Heart right ventricle (tissue), 16 donors: Measurements from ENCODE around the gene ALG12. TPM values are rescaled to one million over a fixed set of nuclear protein-coding genes. Genes with fewer than 3 reads are reported as not detected.

Experiments used
- ATAC-seq, 8 donors: fragments of 200-7000 bp; cut with Tn5 transposase; one replicate each; pipeline ENCODE4 v1.9.1; 2020; ENCODE audit warnings: mild to moderate bottlenecking in 8 of 8, moderate library complexity in 8 of 8, moderate number of reproducible peaks in 1 of 8
- DNase-seq, 2 donors: peaks; one replicate each; pipeline ENCODE4 v3.0.0-alpha.2; 2020
- H3K27ac ChIP-seq, 10 donors: fragments of 200-600 bp; sonication (generic) in 2 of 10; one replicate each; pipeline versions ENCODE4 v1.5.0 to v1.8.0; 2020 to 2022; ENCODE audit warnings: mild to moderate bottlenecking in 3 of 10
- H3K27me3 ChIP-seq, 7 donors: fragments of 200-600 bp; one replicate each; pipeline ENCODE4 v1.8.0; 2021 to 2022; ENCODE audit warnings: mild to moderate bottlenecking in 2 of 7
- H3K36me3 ChIP-seq, 9 donors: fragments of 200-600 bp; sonication (generic) in 1 of 9; one replicate each; pipeline versions ENCODE4 v1.5.0 to v1.8.0; 2020 to 2022; ENCODE audit warnings: mild to moderate bottlenecking in 2 of 9
- H3K4me1 ChIP-seq, 9 donors: fragments of 200-600 bp; sonication (generic) in 1 of 9; one replicate each; pipeline versions ENCODE4 v1.5.0 to v1.8.0; 2020 to 2022; ENCODE audit warnings: mild to moderate bottlenecking in 4 of 9
- H3K4me3 ChIP-seq, 10 donors: fragments of 200-600 bp; sonication (generic) in 2 of 10; one replicate each; pipeline versions ENCODE4 v1.5.0 to v1.8.0; 2020 to 2022; ENCODE audit warnings: mild to moderate bottlenecking in 7 of 10, moderate library complexity in 2 of 10
- H3K9me3 ChIP-seq, 11 donors: fragments of 200-600 bp in 10 of 11; sonication (generic) in 2 of 11; one replicate each; pipeline versions ENCODE4 v1.5.0 to v1.8.0; 2013 to 2022; ENCODE audit warnings: mild to moderate bottlenecking in 2 of 11, control low read depth in 1 of 11, moderate library complexity in 1 of 11
- WGBS, 2 donors: extraction: QIAGEN DNeasy Blood & Tissue Kit; methylation state at CpG; one replicate each; pipeline ENCODE4 v1.1.7; 2013; ENCODE audit warnings: inconsistent platforms in 1 of 2; 5-methylcytosine and 5-hydroxymethylcytosine counted together
- intact Hi-C, 10 donors: fragments of 100-400 bp; cut with DNase I; formaldehyde crosslinking; loops; one replicate each; pipeline versions ENCODE4 v1.11.1 to v1.14.2; 2022
- polyA plus RNA-seq, 2 donors: library from polyadenylated mRNA; stranded (reverse); fragments of 200-250 nt; gene quantifications; one replicate each; pipeline ENCODE4 v1.2.3, GENCODE V29; 2013
- total RNA-seq, 10 donors: library from RNA; stranded (reverse); fragmentation: NEBNext Ultra II Directional in 3 of 10; extraction: Animal tissue kit (Norgen Biotek cat#: 25700) in 3 of 10; gene quantifications; one replicate each; pipeline versions ENCODE4 v1.2.1 to v1.2.4, GENCODE V29; 2021 to 2023
- TF ChIP-seq, protein P1 (sequence below), 9 donors: fragments of 200-600 bp; sonication (generic) in 2 of 9; IDR thresholded peaks; one replicate each; pipeline versions ENCODE4 v1.5.0 to v1.8.0; 2021 to 2022; ENCODE audit warnings: antibody characterized with exemption in 9 of 9, mild to moderate bottlenecking in 5 of 9, moderate library complexity in 1 of 9
- donor health status: Arrhythmogenic right ventricular cardiomyopathy.
- donor health status: ischemic (EF 13 %, LVEDD 7.1; RV severe dilation, severe dysfunction).
- donor health status: healthy with polysubstance abuse.
- donor health status: DM: no; HTN: yes; CAD: no.
- donor health status: DM: no; HTN: no; CAD: no.
- donor health status: ischemic (EF 25% LVEDD 6.9; RV normal size, moderate dysfunction).
- donor health status: ischemic (EF 25% LVEDD 5.7; RV mildly dilated, moderate dysfunction).
- donor health status: healthy.
- donor health status: DM: yes; HTN: yes; CAD: no.
- donor health status: Ischemic cardiomyopathy.
- donor health status: ischemic (EF 35%, LVEDD 5.7; RV mildly dilated, moderate dysfunction).
- donor health status: nonischemic (EF 11% LVEDD 7.7; RV severe dilation, severe dysfunction).
- donor health status: DM: yes; HTN: yes; CAD: no.
- donor health status: PGD.
- donor health status: ischemic (EF 29% LVEDD 5.4; RV normal size, mild dysfunction).
- donor health status: nonischemic (EF 23%, LVEDD 6.1; RV moderate dilation, normal function).

Gene ALG12
- total and polyA plus RNA-seq, 12 donors: 9.6 to 19.8 (median 14.1) TPM

DNA sequence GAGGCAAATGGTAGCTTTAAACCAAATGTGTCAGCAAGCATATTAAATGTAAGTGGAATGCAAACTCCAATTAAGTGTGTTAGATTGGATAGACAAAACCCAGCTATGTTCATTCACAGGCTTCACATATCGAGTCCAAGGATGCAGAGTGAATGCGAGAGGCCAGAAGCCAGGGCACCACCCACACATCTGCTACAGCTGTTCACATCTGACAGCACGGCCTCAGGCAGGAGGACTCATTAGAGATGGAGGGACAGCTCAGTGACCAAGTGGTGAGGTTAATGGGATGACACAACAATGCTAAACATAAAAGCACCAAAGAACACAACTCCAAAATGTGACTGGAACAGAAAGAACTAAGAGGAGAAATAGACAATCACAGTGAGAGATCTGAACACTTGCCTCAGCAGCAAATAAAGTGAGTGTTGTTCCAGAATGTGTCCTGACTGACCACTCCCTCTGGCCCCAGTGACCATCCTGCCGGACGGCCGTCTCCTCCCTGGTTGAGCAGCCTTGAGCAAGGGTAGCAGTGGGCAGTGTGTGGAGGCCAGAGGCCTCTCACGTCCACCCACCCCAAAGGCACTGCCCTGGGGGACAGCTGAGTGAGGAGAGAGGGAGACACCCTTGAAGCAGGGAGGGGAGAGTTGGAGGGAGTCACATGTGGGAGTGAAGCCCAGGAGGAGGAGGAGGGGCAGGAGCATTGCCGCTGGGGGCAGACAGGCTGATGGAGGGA lies 23.8 kb downstream of the ALG12 start:
- Histone ChIP-seq H3K4me1 (peaks cover 0 to 12% (median 0%) of the 10 kb centered on the region in 9 donors), H3K4me3 (no peak overlapping the region), H3K27me3 (no peaks in the 10 kb centered on the region), H3K9me3 (peaks cover 0 to 28% (median 0%) of the 10 kb centered on the region in 11 donors), H3K27ac (no peak overlapping the region), H3K36me3 (peaks cover 0 to 43% (median 4%) of the 10 kb centered on the region in 9 donors)
- ATAC-seq: no peak
- no peak for DNase-seq
- WGBS, 2 donors: 77 to 82% methylated on average over 8 of the region's 8 CpGs
- TF ChIP-seq, protein P1, sequence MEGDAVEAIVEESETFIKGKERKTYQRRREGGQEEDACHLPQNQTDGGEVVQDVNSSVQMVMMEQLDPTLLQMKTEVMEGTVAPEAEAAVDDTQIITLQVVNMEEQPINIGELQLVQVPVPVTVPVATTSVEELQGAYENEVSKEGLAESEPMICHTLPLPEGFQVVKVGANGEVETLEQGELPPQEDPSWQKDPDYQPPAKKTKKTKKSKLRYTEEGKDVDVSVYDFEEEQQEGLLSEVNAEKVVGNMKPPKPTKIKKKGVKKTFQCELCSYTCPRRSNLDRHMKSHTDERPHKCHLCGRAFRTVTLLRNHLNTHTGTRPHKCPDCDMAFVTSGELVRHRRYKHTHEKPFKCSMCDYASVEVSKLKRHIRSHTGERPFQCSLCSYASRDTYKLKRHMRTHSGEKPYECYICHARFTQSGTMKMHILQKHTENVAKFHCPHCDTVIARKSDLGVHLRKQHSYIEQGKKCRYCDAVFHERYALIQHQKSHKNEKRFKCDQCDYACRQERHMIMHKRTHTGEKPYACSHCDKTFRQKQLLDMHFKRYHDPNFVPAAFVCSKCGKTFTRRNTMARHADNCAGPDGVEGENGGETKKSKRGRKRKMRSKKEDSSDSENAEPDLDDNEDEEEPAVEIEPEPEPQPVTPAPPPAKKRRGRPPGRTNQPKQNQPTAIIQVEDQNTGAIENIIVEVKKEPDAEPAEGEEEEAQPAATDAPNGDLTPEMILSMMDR (IDR thresholded peaks at IDR 0.05): no peak
- intact Hi-C loops: no loop called here

DNA sequence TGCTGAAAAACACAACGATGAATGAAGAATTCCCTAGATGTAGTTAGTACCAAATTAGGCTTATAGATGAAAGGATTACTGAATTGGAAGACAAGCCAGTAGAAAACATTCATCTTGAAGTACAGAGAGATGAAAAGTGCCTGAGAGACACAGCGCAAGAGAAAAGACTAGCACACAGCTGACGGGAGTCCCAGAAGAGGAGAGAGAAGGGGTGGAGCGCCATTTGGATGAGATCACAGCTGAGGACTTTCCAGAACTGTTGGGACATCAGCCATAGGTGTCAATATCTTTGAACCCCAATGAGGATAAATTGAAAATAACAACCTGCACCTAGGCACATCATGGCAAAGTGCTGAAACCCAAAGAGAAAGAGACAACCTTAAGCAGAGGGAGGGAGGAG lies 25.2 kb downstream of the ALG12 start:
- 95 to 97% methylated on average over 4 of the region's 4 CpGs for WGBS, 2 donors
- peaks cover 0 to 31% (median 0%) of the 10 kb centered on the region in 11 donors for H3K9me3 ChIP-seq
- H3K4me1 ChIP-seq: peaks cover 0 to 12% (median 0%) of the 10 kb centered on the region in 9 donors
- H3K27ac ChIP-seq: no peak overlapping the region
- peaks cover 0 to 45% (median 4%) of the 10 kb centered on the region in 9 donors for H3K36me3 ChIP-seq
- H3K4me3 ChIP-seq: no peak overlapping the region
- no peaks in the 10 kb centered on the region for H3K27me3 ChIP-seq
- intact Hi-C loops: no loop called here
- ATAC-seq: no peak
- no peak for DNase-seq
- TF ChIP-seq, protein P1 (IDR thresholded peaks at IDR 0.05): no peak

DNA sequence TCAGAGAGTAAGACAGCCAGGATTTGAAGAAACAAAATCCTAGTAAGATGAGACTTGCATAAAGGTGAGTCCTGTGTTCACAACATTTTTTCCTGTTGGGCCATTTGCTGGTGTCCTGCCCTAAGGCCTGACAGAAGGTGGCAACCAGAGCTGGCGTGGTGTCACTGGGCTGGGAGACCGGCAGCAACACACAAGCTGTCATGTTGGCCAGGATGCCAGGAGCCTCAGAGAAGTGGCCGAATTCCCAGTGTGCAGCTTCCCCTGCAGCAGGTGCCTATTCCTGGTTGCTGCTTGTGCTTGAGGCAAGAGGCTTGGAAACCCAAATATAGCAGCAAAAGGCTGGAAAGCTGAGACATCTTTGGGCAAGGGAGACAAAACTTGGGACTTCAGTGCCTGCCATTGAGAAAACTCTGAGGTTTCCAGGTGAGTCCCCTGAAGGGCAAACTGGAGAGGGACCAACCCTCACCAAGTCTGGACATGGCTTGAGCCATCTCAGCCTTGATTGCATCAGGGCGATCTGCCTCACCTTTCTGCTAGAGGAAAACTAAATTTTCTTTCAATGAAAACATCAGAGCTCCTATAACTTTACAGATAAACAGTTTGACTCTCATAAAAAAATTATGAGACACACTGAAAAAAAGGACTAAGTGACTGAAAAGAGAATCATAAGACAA lies 25.9 kb downstream of the ALG12 start:
- peak; percentile 52 to 93 (median 82) for ATAC-seq
- H3K4me3 ChIP-seq: no peak overlapping the region
- 61 to 81% methylated on average over 4 of the region's 4 CpGs for WGBS, 2 donors
- intact Hi-C loops: no loop called here
- H3K27me3 ChIP-seq: no peaks in the 10 kb centered on the region
- peaks cover 0 to 31% (median 0%) of the 10 kb centered on the region in 11 donors for H3K9me3 ChIP-seq
- TF ChIP-seq, protein P1 (IDR thresholded peaks at IDR 0.05): no peak
- H3K36me3 ChIP-seq: peaks cover 0 to 45% (median 3%) of the 10 kb centered on the region in 9 donors
- no peak overlapping the region for H3K27ac ChIP-seq
- peaks cover 0 to 12% (median 0%) of the 10 kb centered on the region in 9 donors for H3K4me1 ChIP-seq
- peak; percentile 45 to 61 for DNase-seq

DNA sequence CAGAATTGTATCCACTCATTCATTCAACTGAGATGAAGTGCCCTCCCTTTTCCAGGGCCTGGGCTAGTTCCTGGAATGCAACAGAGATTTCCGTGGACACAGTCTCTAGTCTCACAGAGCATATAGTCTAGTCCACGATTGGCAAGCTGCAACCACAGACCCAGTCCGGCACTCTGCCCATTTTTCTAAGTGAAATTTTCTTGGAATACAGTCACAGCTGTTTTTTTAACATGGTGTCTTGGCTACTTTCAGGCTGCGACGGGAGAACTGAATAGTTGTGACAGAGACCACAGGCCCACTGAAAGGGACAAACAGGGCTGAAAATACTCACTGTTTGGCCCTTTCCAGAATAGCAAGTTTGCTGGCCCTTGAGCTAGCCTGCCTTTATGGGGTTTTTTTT lies 29.2 kb downstream of the ALG12 start:
- Histone ChIP-seq H3K9me3 (peaks cover 0 to 19% (median 0%) of the 10 kb centered on the region in 11 donors), H3K4me3 (no peak overlapping the region), H3K27me3 (no peaks in the 10 kb centered on the region), H3K4me1 (peaks cover 0 to 12% (median 0%) of the 10 kb centered on the region in 9 donors), H3K36me3 (peaks cover 0 to 74% (median 15%) of the 10 kb centered on the region in 9 donors), H3K27ac (no peak overlapping the region)
- TF ChIP-seq, protein P1 (IDR thresholded peaks at IDR 0.05): no peak
- intact Hi-C loops: no loop called here
- ATAC-seq (no peak), DNase-seq (no peak)
- WGBS, 2 donors: 97 to 98% methylated on average over 5 of the region's 5 CpGs
